ENCODE measurements around the gene ICA1. TPM values are rescaled to one million over a fixed set of nuclear protein-coding genes. Genes with fewer than 3 reads are reported as not detected.
A peak's percentile ranks its signal among the peaks of the same experiment; 100 is the strongest.

Gene ICA1
- total and polyA plus RNA-seq, 4 donors, result 1.4 to 22.7 (median 8.1) TPM

DNA sequence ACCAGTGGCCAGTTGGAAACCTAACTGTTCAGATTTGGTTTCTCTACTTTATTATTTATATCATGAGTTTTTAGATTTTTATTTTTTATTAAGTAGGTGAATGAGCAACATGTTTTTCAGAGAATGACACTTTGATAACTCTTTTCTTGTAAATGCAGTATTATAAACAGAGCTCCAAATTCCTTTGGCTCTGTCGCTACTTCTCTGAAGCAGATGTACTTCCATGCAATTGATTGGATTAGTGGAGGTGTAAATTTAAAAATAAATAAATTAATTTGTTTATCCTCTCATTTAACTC lies 34.3 kb upstream of the ICA1 start:
- WGBS, result 97% methylated on average over 1 of the region's 1 CpG
- TF ChIP-seq JUND (IDR thresholded peaks at IDR 0.05) (peak in 1 of 2 donors; percentile 0), RAD21 (IDR thresholded peaks at IDR 0.05) (peak in 1 of 2 donors; percentile 1), YY1 (IDR thresholded peaks at IDR 0.05) (no peak), EGR1 (IDR thresholded peaks at IDR 0.05; ENCODE audit: low read depth in 2 of 2) (no peak), HNF4G (IDR thresholded peaks at IDR 0.05) (no peak)
- Histone ChIP-seq H3K27me3 (ENCODE audit: control insufficient read depth in 4 of 4, insufficient read depth in 4 of 4, low read length in 3 of 4) (no peaks in the 10 kb centered on the region), H3K27ac (ENCODE audit: low read depth in 1 of 2, low read length in 2 of 2) (no peak overlapping the region), H3K9ac (ENCODE audit: low read depth in 1 of 2, low read length in 2 of 2) (no peak overlapping the region), H3K4me3 (ENCODE audit: low read depth in 1 of 3, low read length in 3 of 3) (no peak overlapping the region), H3K36me3 (ENCODE audit: control insufficient read depth in 4 of 4, insufficient read depth in 3 of 4, low read depth in 1 of 4, low read length in 3 of 4) (no peaks in the 10 kb centered on the region), H3K4me1 (ENCODE audit: control insufficient read depth in 4 of 4, insufficient read depth in 4 of 4, low read length in 3 of 4) (no peaks in the 10 kb centered on the region), H3K9me3 (ENCODE audit: control insufficient read depth in 4 of 4, low read length in 3 of 4) (no peaks in the 10 kb centered on the region)
- DNase-seq (ENCODE audit: low spot score), result no peak

DNA sequence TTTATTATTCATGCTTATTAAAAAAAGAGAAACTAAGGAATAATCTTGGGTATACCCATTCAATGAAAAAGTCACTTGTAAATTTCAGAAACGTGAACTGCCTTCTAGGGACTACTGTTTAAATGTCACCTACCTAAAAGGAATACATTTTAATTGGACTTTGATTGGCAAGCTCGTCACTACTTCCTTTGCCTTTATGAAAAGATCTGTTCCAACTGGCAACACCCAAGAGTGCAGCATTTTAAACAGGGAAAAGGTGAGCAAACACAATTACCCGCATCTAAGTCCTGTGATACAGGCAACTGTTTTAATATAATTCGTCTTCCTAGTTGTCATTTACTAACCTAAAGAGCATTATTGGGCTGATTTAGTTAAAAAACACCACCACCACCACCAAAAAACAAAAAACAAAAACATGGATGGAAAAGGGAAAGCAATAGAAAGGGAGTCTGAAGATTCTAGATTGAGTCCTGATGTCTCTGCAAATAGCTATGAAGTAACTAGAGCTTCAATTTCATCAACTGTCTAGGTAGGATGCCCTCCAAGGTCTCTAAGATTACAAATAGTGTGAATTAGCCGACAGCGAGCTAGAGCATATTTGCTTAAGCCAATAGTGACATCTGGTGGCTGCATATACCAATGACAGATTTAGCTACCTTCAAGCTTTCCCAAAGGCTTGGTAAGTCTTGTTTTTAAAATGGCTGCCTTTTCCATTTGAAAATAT lies 33.8 kb upstream of the ICA1 start:
- WGBS, result 36% methylated on average over 6 of the region's 6 CpGs
- Histone ChIP-seq H3K27ac (ENCODE audit: low read depth in 1 of 2, low read length in 2 of 2) (no peak overlapping the region), H3K9me3 (ENCODE audit: control insufficient read depth in 4 of 4, low read length in 3 of 4) (no peaks in the 10 kb centered on the region), H3K4me3 (ENCODE audit: low read depth in 1 of 3, low read length in 3 of 3) (no peak overlapping the region), H3K27me3 (ENCODE audit: control insufficient read depth in 4 of 4, insufficient read depth in 4 of 4, low read length in 3 of 4) (no peaks in the 10 kb centered on the region), H3K36me3 (ENCODE audit: control insufficient read depth in 4 of 4, insufficient read depth in 3 of 4, low read depth in 1 of 4, low read length in 3 of 4) (no peaks in the 10 kb centered on the region), H3K9ac (ENCODE audit: low read depth in 1 of 2, low read length in 2 of 2) (no peak overlapping the region), H3K4me1 (ENCODE audit: control insufficient read depth in 4 of 4, insufficient read depth in 4 of 4, low read length in 3 of 4) (no peaks in the 10 kb centered on the region)
- TF ChIP-seq TAF1 (conservative IDR thresholded peaks at IDR 0.05) (no peak), JUND (IDR thresholded peaks at IDR 0.05) (peak in 1 of 2 donors; percentile 11), YY1 (IDR thresholded peaks at IDR 0.05) (peak; percentile 97), FOXA2 (IDR thresholded peaks at IDR 0.05) (peak; percentile 27), FOXA1 (IDR thresholded peaks at IDR 0.05) (peak; percentile 33), HNF4G (IDR thresholded peaks at IDR 0.05) (no peak), RAD21 (IDR thresholded peaks at IDR 0.05) (peak; percentile 97 to 98)
- TF ChIP-seq, protein P1, sequence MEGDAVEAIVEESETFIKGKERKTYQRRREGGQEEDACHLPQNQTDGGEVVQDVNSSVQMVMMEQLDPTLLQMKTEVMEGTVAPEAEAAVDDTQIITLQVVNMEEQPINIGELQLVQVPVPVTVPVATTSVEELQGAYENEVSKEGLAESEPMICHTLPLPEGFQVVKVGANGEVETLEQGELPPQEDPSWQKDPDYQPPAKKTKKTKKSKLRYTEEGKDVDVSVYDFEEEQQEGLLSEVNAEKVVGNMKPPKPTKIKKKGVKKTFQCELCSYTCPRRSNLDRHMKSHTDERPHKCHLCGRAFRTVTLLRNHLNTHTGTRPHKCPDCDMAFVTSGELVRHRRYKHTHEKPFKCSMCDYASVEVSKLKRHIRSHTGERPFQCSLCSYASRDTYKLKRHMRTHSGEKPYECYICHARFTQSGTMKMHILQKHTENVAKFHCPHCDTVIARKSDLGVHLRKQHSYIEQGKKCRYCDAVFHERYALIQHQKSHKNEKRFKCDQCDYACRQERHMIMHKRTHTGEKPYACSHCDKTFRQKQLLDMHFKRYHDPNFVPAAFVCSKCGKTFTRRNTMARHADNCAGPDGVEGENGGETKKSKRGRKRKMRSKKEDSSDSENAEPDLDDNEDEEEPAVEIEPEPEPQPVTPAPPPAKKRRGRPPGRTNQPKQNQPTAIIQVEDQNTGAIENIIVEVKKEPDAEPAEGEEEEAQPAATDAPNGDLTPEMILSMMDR (IDR thresholded peaks at IDR 0.05; ENCODE audit: low read depth, low read length, missing input control), result peak; percentile 86
- no peak for DNase-seq (ENCODE audit: low spot score)

DNA sequence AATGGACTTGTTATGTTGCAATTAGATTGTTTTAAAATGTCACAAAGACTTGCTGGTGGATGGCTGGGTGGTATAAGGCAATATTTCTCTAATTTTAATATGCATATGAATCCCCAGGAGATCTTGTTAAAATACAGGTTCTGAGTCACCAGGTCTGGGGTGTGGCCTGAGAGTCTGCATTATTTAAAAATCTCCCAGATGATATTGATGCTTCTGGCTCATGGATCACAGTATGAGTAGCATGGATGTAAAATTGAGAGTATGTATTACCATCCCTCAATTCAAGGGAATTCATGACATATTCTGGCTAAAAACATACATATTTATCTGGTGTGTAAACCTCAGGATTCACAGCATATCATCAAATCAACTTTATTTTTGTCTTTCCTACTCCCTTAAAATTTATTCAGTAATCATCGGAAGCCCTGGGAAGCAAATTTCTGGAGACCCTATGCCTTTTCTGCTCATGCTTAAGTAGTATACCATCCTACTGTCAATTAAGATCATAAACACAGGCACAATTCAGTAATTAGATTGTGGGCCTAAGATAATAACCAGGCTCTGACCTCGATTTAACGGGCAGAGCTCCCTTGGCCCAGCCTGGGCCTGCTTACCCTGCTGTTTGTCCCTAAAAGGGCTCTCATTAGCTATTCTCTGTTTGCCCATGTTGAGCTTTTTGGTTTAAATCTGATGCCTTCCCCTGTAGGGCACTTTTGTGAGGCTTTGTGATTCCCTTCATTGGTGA lies 29.6 kb upstream of the ICA1 start:
- H3K36me3 ChIP-seq (ENCODE audit: control insufficient read depth in 4 of 4, insufficient read depth in 3 of 4, low read depth in 1 of 4, low read length in 3 of 4), result no peaks in the 10 kb centered on the region
- H3K9ac ChIP-seq (ENCODE audit: low read depth in 1 of 2, low read length in 2 of 2), result no peak overlapping the region
- no peak overlapping the region for H3K27ac ChIP-seq (ENCODE audit: low read depth in 1 of 2, low read length in 2 of 2)
- DNase-seq (ENCODE audit: low spot score), result no peak
- WGBS, result 85% methylated on average over 3 of the region's 3 CpGs
- H3K9me3 ChIP-seq (ENCODE audit: control insufficient read depth in 4 of 4, low read length in 3 of 4), result no peaks in the 10 kb centered on the region
- no peak overlapping the region for H3K4me3 ChIP-seq (ENCODE audit: low read depth in 1 of 3, low read length in 3 of 3)
- no peaks in the 10 kb centered on the region for H3K4me1 ChIP-seq (ENCODE audit: control insufficient read depth in 4 of 4, insufficient read depth in 4 of 4, low read length in 3 of 4)
- no peaks in the 10 kb centered on the region for H3K27me3 ChIP-seq (ENCODE audit: control insufficient read depth in 4 of 4, insufficient read depth in 4 of 4, low read length in 3 of 4)
- TF ChIP-seq, protein P2, sequence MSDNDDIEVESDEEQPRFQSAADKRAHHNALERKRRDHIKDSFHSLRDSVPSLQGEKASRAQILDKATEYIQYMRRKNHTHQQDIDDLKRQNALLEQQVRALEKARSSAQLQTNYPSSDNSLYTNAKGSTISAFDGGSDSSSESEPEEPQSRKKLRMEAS (IDR thresholded peaks at IDR 0.05), result no peak
- TF ChIP-seq, protein P3, sequence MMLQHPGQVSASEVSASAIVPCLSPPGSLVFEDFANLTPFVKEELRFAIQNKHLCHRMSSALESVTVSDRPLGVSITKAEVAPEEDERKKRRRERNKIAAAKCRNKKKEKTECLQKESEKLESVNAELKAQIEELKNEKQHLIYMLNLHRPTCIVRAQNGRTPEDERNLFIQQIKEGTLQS (IDR thresholded peaks at IDR 0.05), result no peak
- TF ChIP-seq YY1 (IDR thresholded peaks at IDR 0.05), result no peak
- no peak for TF ChIP-seq TAF1 (conservative IDR thresholded peaks at IDR 0.05)
- no peak for TF ChIP-seq SP1 (IDR thresholded peaks at IDR 0.05)
- TF ChIP-seq, protein P1 (IDR thresholded peaks at IDR 0.05; ENCODE audit: low read depth, low read length, missing input control), result no peak
- TF ChIP-seq RAD21 (IDR thresholded peaks at IDR 0.05), result no peak
- no peak for TF ChIP-seq NR2F2 (IDR thresholded peaks at IDR 0.05)
- TF ChIP-seq HNF4G (IDR thresholded peaks at IDR 0.05), result no peak
- TF ChIP-seq RXRA (IDR thresholded peaks at IDR 0.05), result no peak
- TF ChIP-seq GABPA (IDR thresholded peaks at IDR 0.05 in 1 of 2, conservative IDR thresholded peaks at IDR 0.05 in 1 of 2), result no peak
- TF ChIP-seq HNF4A (conservative IDR thresholded peaks at IDR 0.05), result no peak
- TF ChIP-seq, protein P4, sequence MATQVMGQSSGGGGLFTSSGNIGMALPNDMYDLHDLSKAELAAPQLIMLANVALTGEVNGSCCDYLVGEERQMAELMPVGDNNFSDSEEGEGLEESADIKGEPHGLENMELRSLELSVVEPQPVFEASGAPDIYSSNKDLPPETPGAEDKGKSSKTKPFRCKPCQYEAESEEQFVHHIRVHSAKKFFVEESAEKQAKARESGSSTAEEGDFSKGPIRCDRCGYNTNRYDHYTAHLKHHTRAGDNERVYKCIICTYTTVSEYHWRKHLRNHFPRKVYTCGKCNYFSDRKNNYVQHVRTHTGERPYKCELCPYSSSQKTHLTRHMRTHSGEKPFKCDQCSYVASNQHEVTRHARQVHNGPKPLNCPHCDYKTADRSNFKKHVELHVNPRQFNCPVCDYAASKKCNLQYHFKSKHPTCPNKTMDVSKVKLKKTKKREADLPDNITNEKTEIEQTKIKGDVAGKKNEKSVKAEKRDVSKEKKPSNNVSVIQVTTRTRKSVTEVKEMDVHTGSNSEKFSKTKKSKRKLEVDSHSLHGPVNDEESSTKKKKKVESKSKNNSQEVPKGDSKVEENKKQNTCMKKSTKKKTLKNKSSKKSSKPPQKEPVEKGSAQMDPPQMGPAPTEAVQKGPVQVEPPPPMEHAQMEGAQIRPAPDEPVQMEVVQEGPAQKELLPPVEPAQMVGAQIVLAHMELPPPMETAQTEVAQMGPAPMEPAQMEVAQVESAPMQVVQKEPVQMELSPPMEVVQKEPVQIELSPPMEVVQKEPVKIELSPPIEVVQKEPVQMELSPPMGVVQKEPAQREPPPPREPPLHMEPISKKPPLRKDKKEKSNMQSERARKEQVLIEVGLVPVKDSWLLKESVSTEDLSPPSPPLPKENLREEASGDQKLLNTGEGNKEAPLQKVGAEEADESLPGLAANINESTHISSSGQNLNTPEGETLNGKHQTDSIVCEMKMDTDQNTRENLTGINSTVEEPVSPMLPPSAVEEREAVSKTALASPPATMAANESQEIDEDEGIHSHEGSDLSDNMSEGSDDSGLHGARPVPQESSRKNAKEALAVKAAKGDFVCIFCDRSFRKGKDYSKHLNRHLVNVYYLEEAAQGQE (IDR thresholded peaks at IDR 0.05), result no peak
